WI38 (cell line): ENCODE results near the gene ALDH1A3.

Experiments used
- H3K4me3 ChIP-seq: 2 replicates; pipeline ENCODE4 v1.5.1; 2011; ENCODE audit warnings: low read depth, mild to moderate bottlenecking, control low read depth, low read length
- CTCF ChIP-seq: IDR thresholded peaks from 2 replicates; pipeline ENCODE4 v1.5.1; 2012; ENCODE audit warnings: low read depth, mild to moderate bottlenecking, control low read depth, low read length

ALDH1A3 gene

GRCh38 chr15:100959066-100960050, 79.7 kb downstream of the ALDH1A3 start:
- no peak overlapping the region for H3K4me3 ChIP-seq
- no peak for TF ChIP-seq CTCF
